ENCODE data around the gene ADAMTS14.

Gene ADAMTS14

DNA sequence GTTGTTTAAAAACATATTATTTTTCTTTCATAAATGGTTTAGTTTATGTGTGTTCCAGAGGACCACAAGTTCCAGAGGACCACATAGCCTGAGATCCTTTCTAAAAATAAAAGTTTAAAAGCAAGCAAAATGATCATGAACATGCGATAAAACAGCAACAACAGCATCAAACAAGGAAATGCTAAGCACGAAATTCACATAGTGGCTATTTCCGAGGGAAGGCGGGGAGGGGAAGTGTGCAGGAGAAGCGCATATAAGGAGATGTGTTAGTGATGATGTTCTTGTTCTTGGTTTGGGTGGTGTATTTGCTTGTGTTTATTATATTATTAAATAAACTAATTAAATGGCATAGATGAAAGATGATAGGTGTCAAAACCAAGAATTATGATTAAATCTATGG lies 111.7 kb downstream of the ADAMTS14 start:
- ATAC-seq (no peak), DNase-seq (no peak)
- Mint-ChIP-seq H3K36me3 (ENCODE audit: low read depth) (no peaks in the 10 kb centered on the region), H3K27ac (no peak overlapping the region), H3K27me3 (no peaks in the 10 kb centered on the region), H3K4me1 (peaks cover 23% of the 10 kb centered on the region), H3K9me3 (no peaks in the 10 kb centered on the region), H3K4me3 (no peak overlapping the region)

DNA sequence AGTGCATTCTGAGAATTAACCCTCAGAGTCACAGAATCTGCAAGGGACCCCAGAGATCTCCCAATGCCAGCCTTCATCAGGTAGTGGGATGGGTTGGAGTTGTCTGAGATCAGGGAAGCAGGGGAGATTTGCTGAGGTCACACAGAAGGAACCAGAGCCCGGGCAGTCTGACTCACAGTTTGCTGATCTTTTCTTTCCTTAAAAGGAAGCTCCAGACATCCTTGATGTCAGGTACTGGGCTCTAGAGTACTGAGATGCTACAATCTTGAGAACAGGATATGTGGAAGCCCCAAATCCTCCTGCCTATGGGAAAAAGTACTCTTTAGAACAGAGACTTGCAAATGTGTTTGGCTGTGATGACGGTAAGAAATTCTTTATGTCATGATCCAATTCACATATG lies 112.2 kb downstream of the ADAMTS14 start:
- Mint-ChIP-seq H3K27me3 (peaks cover 2% of the 10 kb centered on the region), H3K36me3 (ENCODE audit: low read depth) (no peaks in the 10 kb centered on the region), H3K27ac (no peak overlapping the region), H3K9me3 (no peaks in the 10 kb centered on the region), H3K4me3 (no peak overlapping the region), H3K4me1 (peaks cover 23% of the 10 kb centered on the region)
- DNase-seq, result no peak
- ATAC-seq, result no peak

DNA sequence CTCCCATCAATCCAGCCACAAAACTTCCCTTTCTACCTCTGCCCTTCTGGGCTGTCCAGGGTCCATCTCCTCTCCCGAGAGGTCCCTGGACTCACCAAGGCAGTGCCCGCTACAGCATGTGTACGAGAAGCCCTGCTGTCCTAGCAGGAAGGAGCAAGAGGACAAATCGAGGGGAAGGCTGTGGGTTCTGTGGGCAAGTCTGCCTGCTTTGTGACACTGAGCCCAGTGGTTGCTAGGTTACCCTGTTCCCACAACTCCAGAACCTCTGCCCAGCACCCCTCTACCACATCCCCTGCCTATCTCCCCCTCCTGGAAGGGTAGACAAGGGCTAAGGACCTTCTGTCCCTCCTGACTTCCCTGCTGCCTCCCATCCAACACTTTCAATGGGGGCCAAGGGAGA lies 112.9 kb downstream of the ADAMTS14 start, which contains the start of gene TBATA:
TBATA (minus strand) TSS at position 188 of the 400 bp plus-strand sequence. CDS start 1,998 bp downstream, outside the sequence.
- H3K9me3 Mint-ChIP-seq, result no peaks in the 10 kb centered on the region

DNA sequence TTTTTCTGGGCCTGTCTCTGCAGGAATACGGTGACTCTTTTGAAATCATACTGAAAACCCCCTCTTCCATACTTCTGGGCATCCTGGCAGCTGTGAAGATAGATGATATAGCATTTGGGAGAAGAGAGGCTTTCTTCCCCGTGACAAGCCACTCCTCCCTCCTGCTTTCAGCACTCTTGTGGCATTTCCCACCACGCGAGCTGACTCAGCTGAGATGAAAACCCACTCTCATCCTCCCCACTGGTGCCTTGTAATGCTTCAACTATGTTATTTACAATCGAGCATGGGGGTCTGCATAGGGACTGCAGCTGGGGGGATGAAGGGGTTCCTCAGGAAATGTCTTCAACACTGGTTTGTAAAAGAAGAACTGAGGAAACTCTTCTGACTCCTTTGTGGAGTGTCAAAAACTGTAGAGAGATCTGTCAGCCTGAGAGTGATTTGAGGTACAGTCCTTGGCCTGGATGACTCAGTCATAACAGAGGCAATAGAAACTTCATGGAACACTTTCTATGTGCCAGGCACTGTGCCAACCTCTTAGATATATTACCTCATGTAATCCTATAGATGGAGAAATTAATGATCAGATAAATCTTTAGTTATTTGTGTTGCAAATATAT lies 114.6 kb downstream of the ADAMTS14 start:
- Mint-ChIP-seq H3K27me3 (peaks cover 5% of the 10 kb centered on the region), H3K9me3 (no peaks in the 10 kb centered on the region), H3K36me3 (ENCODE audit: low read depth) (no peaks in the 10 kb centered on the region), H3K4me1 (peaks cover 37% of the 10 kb centered on the region), H3K4me3 (no peak overlapping the region), H3K27ac (no peak overlapping the region)
- peak; percentile 65 for ATAC-seq
- DNase-seq, result peak; percentile 20

More for the DNA sequence above, 112.9 kb downstream of the ADAMTS14 start, which contains the start of gene TBATA:
- DNase-seq (no peak), ATAC-seq (peak; percentile 39)
- Mint-ChIP-seq H3K4me3 (no peak within 1 kb of the TSS), H3K4me1 (peaks cover 25% of the 10 kb centered on the region), H3K27ac (peak within 1 kb of the TSS; percentile 4), H3K27me3 (peaks cover 2% of the 10 kb centered on the region), H3K36me3 (ENCODE audit: low read depth) (no peaks in the 10 kb centered on the region)

DNA sequence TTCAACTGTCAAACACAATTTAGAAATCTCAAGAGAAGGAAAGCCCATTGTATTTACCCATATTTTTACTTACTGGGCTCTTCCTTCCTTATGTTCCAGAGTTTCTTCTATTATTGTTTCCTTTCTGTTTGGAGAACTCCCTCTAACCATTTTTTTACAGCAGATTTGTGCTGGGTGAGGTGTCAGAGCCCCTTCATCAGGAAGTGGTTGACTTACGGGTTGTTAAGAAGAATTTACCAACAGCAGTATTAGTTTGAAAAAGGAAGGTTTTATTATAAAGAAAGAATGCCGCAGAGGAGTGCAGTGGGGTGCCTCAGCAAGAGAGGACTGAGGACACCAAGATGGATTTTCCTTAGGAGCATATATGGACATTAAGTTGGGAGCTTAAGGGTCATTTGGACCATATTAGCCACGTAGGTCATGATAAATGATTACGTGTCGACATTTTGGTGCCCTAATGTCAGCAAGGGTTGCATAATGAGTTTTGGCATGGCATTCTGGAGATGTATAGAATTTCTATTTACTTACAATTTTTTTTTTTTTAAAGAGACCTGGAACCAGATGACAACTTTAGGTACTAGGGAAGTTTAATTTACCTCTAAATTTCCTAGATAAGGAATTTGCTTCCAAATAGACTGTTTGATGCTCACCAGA lies 119.2 kb downstream of the ADAMTS14 start:
- H3K27me3 Mint-ChIP-seq, result peaks cover 6% of the 10 kb centered on the region
- peaks cover 1% of the 10 kb centered on the region for H3K9me3 Mint-ChIP-seq
- peaks cover 25% of the 10 kb centered on the region for H3K4me1 Mint-ChIP-seq
- no peak overlapping the region for H3K4me3 Mint-ChIP-seq
- H3K27ac Mint-ChIP-seq, result no peak overlapping the region
- ATAC-seq, result no peak
- no peaks in the 10 kb centered on the region for H3K36me3 Mint-ChIP-seq (ENCODE audit: low read depth)
- no peak for DNase-seq

DNA sequence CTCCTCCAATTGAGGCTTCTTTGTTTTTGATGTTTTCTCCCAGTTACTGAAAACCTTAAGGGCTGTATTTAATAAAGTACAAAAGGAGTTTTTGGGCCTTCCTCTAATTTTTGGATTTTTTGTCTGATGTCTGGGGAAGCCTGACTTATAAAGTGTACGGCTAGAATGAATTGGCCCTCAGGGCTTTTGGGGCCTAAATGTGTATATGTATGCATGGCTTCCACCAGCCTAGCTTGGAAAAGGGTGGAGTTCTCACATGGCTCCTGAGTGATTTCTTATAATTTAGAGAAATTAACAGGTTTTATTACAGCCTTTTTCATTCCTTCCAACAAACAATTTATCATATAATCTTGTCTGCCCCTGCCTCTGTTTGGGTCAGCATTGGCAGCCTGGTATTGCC lies 123.3 kb downstream of the ADAMTS14 start:
- Mint-ChIP-seq H3K4me1 (peaks cover 11% of the 10 kb centered on the region), H3K27me3 (peaks cover 19% of the 10 kb centered on the region), H3K27ac (no peak overlapping the region), H3K36me3 (ENCODE audit: low read depth) (no peaks in the 10 kb centered on the region), H3K4me3 (no peak overlapping the region), H3K9me3 (peaks cover 7% of the 10 kb centered on the region)
- ATAC-seq (no peak), DNase-seq (no peak)

DNA sequence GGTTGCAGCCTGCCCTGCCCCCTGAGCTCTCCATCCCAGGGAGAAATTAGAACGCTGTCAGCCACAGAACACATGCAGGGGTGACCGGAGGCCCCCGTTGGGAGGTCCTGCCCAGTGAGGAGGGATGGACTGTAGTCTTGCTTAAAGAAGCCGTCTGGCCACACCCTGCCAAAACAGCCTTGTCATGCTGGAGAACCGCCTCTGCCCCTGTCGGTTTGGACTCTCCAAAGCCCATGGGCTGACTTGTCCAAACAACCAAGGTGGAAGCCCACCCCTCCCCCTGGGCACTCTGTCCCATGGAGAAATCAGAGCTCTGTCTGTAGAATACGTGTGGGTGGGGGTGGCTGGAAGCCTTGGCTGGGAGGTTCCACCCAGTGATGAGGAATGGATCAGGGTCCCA lies 125.5 kb downstream of the ADAMTS14 start:
- H3K4me1 Mint-ChIP-seq, result no peaks in the 10 kb centered on the region
- no peak overlapping the region for H3K27ac Mint-ChIP-seq
- DNase-seq (no peak), ATAC-seq (no peak)
- peaks cover 7% of the 10 kb centered on the region for H3K9me3 Mint-ChIP-seq
- H3K36me3 Mint-ChIP-seq (ENCODE audit: low read depth), result no peaks in the 10 kb centered on the region
- H3K27me3 Mint-ChIP-seq, result peaks cover 19% of the 10 kb centered on the region
- no peak overlapping the region for H3K4me3 Mint-ChIP-seq

DNA sequence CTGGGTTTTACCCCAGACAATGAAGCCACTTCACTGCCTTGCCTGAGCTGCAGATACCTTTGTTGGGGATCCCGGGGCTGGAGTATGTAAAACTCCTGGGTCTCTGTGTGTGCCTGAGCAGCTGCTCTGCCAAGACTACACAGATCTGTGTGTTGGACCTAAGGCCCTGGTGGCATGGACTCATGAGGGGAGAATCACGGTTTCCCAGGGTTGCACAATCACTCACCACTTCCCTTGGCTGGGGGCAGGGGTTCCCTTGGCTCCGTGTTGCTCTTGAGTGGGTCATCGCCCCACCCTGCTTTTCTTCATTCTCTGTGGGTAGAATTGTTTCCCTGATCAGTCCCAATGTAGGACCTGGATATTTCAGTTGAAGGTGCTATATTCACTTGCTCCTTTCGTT lies 126.8 kb downstream of the ADAMTS14 start:
- H3K27ac Mint-ChIP-seq, result no peak overlapping the region
- no peaks in the 10 kb centered on the region for H3K36me3 Mint-ChIP-seq (ENCODE audit: low read depth)
- H3K9me3 Mint-ChIP-seq, result peaks cover 7% of the 10 kb centered on the region
- H3K27me3 Mint-ChIP-seq, result peaks cover 19% of the 10 kb centered on the region
- no peak overlapping the region for H3K4me3 Mint-ChIP-seq
- ATAC-seq, result no peak
- no peak for DNase-seq
- no peaks in the 10 kb centered on the region for H3K4me1 Mint-ChIP-seq

DNA sequence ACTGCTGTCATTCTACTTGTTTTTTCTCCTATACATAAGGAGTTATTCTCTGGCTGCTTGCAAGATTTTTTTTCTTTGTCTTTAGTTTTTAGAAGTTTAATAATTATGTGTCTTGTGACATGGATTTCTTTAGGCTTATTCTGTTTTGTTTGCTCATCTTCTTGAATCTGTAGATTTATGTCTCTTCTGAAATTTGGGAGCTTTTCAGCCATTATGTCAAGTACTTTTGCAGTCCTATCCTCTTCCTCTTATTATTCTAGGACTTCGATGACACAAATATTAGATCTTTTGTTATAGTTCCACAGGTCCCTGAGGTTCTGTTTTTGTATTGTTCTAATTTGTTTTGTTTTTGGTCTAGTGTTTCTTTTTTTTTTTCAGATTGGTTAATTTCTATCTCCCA lies 129.5 kb downstream of the ADAMTS14 start:
- peaks cover 3% of the 10 kb centered on the region for H3K9me3 Mint-ChIP-seq
- H3K4me3 Mint-ChIP-seq, result no peak overlapping the region
- H3K27me3 Mint-ChIP-seq, result peaks cover 16% of the 10 kb centered on the region
- ATAC-seq, result no peak
- H3K36me3 Mint-ChIP-seq (ENCODE audit: low read depth), result no peaks in the 10 kb centered on the region
- DNase-seq, result no peak
- H3K4me1 Mint-ChIP-seq, result no peaks in the 10 kb centered on the region
- H3K27ac Mint-ChIP-seq, result no peak overlapping the region

DNA sequence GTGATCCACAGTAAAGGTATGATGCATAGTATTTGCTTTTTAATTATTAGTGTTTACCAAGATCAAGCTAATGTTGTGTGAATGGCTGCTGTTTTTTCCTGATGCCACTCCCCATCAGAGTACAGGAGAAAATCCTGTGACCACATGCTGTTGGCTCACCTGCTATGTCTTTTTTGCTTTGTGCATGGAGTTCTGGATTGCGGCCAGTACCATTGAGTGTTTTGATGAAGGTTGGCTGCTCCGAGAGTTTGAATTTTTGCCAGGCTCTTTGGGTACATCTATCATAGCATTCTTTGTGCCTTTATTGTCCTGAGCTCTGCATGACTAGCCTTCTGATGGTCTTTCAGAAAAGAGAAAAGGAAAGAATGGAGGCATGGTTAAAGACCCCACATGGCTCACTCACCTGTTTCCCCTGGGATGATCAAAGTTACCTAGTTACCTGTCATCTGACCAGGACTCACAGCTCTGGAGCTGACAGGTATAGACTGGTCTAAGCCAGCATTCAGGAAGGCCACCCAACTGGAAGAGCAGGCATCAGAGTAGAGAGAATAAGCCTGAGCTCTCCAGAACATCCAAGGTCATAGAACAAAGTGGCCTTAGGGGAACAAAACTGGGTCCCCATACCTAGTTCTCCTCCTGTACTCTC lies 131.6 kb downstream of the ADAMTS14 start:
- ATAC-seq (no peak), DNase-seq (no peak)
- Mint-ChIP-seq H3K4me3 (no peak overlapping the region), H3K4me1 (no peaks in the 10 kb centered on the region), H3K36me3 (ENCODE audit: low read depth) (no peaks in the 10 kb centered on the region), H3K27me3 (peaks cover 12% of the 10 kb centered on the region), H3K9me3 (no peaks in the 10 kb centered on the region), H3K27ac (no peak overlapping the region)

DNA sequence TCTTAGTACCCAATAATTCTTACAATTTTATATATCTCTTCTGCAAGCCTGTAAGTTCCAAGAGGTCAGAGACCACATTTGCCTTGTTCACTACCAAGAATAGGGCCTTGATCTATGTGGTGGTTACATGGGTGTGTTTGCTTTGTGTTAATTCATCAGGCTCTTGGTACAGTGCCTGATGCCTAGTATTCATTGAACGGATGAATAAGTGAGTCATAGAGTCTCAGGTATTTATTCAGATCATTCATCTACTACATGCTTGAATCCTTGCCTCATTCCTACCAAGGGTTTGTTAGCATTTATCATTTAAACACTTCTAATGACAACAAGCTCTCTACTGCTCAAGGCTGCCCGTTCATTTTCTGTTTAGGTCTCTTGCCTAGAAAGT lies 132.1 kb downstream of the ADAMTS14 start:
- ATAC-seq, result no peak

DNA sequence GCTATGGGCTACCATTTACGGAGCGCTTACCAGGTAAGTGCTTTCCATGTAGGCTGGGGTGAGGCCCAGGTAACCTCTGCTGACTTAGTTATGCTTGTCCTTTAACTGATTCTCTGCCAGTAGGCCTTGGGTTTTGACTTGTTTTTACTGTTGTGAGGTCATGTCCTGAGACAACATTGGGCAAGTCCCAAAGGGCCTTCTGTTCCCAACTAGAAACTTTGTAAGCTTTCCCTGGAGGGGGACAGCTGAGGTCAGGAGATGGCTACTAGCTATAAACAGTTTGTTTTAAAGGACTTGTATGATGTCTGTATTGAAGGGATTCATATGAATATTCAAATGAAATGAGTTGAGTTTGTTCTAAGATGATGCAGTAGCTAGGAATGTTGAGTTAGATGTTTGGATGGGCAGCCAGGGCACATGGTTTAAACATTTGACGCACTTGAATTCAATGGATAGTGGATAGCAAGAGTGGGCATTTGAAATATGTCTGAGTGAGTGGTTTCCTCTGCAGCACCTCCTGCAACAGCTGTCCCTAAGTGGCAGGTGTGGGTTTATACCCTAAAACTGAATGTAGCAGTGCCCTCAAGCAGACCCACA lies 133.4 kb downstream of the ADAMTS14 start:
- Mint-ChIP-seq H3K27me3 (peaks cover 6% of the 10 kb centered on the region), H3K9me3 (no peaks in the 10 kb centered on the region), H3K4me3 (no peak overlapping the region), H3K36me3 (ENCODE audit: low read depth) (no peaks in the 10 kb centered on the region), H3K4me1 (no peaks in the 10 kb centered on the region), H3K27ac (no peak overlapping the region)
- DNase-seq (no peak), ATAC-seq (no peak)

More for the DNA sequence above, 132.1 kb downstream of the ADAMTS14 start:
- Mint-ChIP-seq H3K4me1 (no peaks in the 10 kb centered on the region), H3K27me3 (peaks cover 10% of the 10 kb centered on the region), H3K9me3 (no peaks in the 10 kb centered on the region), H3K27ac (no peak overlapping the region), H3K4me3 (no peak overlapping the region), H3K36me3 (ENCODE audit: low read depth) (no peaks in the 10 kb centered on the region)
- DNase-seq, result no peak

DNA sequence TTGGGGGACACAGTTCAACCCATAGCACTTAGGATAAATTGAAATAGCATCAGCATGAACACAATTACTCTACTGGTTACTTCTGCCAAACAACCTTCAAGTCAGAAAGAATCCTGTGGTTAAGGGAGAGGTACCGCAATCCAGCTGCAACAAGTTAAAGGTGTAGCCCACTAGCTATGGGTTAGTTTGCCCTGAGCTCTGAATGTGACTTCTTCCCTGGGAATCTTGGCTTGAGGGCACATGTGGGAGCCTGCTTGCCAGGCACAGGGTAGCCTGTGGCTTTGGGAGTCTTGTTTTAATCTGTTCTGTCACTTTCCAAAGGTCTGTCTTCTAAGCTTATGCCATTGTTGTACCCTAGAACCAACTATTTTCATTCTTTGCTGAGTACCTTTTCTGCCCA lies 134.5 kb downstream of the ADAMTS14 start:
- Mint-ChIP-seq H3K4me1 (no peaks in the 10 kb centered on the region), H3K36me3 (ENCODE audit: low read depth) (no peaks in the 10 kb centered on the region), H3K27me3 (peaks cover 6% of the 10 kb centered on the region), H3K4me3 (no peak overlapping the region), H3K27ac (no peak overlapping the region), H3K9me3 (no peaks in the 10 kb centered on the region)
- ATAC-seq (no peak), DNase-seq (no peak)

DNA sequence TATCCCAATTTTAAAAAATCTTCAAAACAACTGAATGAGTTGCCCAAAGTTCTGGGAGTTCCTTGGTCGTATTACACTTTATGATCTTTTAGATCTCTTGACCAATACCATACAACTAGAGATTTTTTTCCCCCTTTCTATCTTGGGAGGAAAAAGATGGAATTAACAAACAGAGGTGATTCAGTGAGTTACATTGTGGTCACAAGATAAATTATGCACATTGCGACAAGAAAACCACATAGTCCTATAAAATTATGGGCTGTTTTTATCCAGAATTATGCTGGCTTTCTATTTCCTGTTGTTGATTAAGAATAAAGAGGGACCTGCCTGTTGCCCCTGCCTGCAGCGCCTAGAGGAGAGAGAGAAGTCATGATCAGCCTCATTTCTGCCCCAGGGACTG lies 135.2 kb downstream of the ADAMTS14 start:
- H3K36me3 Mint-ChIP-seq (ENCODE audit: low read depth), result no peaks in the 10 kb centered on the region

More for the DNA sequence above, 135.2 kb downstream of the ADAMTS14 start:
- no peak for DNase-seq
- Mint-ChIP-seq H3K9me3 (no peaks in the 10 kb centered on the region), H3K4me1 (no peaks in the 10 kb centered on the region), H3K27ac (no peak overlapping the region), H3K27me3 (peaks cover 3% of the 10 kb centered on the region), H3K4me3 (no peak overlapping the region)
- no peak for ATAC-seq
